Stimulated activated CD4-positive, alpha-beta T cell treated with anti-CD3 and anti-CD28 coated beads, Interleukin-2, amount 100 ng/mL, for 4 hours (primary cell): ENCODE measurements around the gene AVEN.
"Not testable (repeated sequence)": the region's sequence is repeated elsewhere in the genome, so short reads cannot be mapped to it uniquely, and the experiment has no call there.

Experiments
- DNase-seq: peaks from one replicate; pipeline ENCODE4 v3.0.0-alpha.2; 2020; ENCODE audit warnings: low read depth

The AVEN gene

DNA sequence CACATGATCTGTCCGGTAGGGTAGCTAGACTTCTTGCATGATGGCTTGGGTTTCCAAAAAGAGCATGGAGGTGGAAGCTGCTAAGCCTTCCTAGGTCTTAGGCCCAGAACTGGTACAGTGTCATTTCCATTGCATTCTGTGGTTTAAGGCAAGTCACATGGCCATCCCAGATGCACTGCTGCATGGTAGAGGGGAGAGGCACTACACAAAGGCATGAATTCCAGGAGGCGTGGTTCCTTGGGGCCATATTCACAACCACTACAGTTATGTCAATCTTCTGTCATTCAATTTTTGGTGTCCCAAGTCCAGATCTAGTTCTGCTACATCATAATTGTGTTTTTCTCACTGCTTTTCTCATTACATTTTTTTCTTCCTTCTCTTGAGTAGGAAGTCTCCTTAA, 192.9 kb downstream of the AVEN start:
- DNase-seq: no peak

DNA sequence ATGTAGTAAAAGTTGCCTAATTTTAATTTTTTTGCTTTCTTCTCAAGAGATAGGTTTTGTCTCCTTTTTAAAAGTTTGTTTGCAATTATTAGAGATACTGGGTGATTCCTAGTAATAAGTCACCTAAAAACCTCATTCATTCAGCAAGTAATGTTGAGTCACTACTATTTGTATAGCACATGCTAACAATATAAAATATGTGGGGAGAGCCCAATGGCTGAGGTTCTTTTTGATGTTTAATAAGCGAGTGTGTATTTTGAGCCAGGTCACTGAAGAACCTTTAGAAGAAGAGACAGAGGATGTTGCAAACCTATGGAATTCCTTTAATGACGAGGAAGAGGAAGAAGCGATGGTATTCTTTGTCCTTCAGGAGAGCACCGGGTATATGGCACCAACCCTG, 194.4 kb downstream of the AVEN start:
- no peak for DNase-seq

DNA sequence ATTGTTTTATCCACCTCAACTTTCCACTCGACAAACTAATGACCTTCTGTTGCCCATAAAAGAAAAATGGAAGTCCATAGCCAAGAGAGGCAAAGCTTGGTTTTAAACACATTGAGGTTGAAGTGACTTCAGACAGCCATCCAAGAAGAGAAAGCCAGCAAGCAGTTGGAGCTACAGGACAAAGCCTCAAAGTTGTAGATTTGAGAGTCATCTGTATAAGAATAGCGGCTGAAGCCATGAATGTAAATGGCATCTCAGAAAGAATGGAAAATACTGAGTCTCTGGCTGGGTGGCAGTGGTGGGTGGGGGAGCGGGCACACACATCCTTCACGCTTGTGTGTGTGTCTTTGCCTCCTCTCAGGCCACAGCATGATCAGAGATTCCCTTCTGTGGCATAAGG, 194.8 kb downstream of the AVEN start:
- no peak for DNase-seq

DNA sequence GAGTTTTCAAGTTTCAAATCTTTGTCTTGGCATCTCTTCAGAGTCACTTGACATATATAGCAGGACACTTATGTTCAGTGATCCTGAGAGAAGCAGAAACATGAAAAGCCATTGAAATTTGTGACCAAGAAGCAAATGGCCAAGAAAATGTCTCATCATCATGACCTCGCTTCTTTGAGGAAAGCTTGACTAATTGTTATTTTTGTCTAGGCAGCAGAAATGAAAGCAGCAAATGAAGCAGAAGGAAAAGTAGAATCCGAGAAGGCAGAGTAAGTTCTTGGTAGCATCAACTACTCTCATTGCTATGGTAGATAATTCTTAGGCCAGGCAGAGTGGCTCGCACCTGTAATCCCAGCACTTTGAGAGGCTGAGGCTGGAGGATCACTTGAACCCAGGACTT, 198.4 kb downstream of the AVEN start:
- DNase-seq: no peak

DNA sequence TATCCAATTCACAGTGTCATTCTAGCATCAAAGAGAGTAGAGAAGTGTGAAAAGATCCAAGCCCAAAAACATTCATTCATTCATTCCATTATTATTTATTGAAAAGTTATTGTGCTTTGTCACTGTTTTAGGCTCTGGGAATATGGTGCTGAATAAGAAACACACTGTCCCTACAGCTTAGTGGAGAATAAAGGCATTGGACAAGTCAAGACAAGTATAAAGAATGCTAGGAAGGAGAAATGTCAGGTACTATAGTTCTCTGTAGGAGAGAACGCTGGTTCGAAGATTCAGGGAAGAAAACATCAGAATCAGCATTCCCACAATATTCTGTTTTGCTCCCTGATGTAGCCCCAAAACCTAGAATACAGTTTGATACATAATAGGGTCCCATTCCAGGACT, 199.5 kb downstream of the AVEN start:
- DNase-seq: no peak

DNA sequence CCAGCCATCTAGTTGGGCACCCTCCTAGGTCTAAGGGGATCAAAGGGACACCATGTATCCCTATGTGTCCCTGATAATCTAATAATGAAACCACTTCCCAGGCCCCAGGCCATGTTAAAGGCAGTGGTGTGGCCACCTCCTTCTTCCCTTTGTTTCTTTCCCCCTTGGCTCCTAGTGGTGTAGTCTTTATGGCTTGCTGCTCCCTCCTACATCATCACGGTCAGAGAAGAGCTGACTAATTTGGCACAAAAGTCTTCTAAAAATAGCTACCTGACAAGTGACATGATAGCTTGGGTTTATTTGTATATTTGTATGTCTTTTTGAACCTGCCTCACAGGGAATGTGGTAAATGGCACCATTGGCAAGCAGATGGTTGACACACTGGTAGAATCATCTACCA, 201.7 kb downstream of the AVEN start:
- DNase-seq: no peak

DNA sequence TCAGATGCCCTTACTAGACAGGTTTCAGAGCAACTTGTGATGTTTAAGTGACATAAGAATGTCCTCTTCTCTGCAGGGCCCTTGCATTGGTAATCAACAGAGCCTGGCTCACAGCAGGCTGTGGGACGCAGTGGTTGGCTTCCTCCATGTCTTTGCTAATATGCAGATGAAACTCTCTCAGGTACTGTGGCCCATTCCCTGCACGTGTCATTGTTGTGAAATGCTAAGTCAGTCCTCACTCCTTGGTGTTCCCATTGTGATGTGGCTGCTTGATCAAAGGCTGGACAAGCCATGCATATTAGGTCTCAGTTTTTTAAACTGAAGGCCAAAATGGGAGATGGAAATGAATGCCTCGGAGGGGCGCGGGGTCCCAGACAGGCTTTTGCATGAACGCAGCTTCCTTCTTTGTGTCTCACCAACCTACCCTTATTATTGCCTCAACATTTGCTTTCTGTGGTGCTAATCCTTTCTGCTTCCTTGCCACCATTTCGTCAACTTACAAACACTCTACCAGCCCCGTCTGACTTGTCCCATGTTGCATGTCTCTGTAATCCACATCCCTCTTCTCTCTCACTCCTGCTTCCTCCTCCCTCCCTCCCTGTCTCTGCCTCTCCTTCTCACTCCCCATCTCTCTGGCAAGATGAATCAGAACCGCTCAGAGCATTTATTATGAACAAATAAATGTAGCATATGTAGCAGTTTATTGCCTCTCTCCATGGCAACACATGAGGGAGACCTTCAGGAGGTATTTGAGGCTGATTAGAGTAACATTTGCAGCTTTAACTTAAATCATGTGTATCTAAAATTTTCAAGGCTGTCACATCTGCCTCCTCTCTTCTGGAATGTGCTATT, 203.9 kb downstream of the AVEN start:
- DNase-seq: no peak

DNA sequence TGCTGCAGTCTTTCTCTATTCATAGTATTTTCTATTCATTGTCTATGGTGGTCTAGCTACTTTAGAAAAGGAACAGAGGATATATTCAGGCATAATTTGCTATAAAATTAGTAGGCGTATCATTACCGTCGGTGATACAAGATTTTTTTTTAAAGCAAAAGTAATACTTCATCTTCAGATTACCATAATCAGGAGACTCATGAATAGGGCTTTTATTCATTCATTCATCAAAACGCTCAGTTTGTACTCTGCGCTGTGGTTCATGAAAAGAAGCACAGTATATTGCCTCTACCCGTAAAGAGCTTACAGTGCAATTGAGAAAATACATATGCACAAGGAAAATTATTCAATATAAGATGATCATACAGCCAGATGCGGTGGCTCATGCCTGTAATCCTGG, 207.4 kb downstream of the AVEN start:
- no peak for DNase-seq

DNA sequence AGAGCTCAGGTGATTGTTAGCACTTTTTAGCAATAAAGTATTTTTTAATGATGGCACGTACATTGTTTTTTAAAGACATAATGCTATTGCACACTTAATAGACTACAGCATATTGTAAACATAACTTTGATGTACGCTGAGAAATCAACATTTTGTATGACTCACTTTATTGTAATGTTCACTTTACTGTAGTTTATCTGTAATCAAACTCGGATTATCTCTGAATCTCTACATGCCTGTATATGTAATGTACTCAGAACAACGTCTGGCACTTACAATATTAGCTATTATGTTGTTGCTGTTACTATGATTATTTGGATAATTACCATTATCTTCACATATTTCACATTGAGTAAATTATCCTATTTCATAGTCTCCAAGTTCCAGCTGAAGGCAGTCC, 208.7 kb downstream of the AVEN start:
- no peak for DNase-seq

DNA sequence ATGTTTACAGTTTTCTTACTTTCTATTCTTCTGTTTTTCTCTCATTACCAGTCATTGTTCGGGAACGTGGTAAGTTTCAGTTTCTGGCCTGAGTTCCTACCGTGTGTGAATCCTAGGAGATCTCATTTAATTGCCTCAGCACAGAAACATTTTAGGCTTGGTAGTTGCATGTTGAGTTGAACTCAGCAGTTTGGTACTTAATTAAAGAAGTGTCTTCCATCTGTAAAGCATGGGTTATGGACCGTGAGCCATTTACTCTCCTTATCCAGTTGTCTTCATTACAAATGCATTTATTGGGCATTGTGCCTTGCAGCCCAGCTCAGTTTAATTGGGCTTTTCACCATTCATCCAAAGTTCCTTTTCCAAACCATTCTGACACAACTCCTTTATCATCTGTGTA, 212.8 kb downstream of the AVEN start:
- DNase-seq: no peak

DNA sequence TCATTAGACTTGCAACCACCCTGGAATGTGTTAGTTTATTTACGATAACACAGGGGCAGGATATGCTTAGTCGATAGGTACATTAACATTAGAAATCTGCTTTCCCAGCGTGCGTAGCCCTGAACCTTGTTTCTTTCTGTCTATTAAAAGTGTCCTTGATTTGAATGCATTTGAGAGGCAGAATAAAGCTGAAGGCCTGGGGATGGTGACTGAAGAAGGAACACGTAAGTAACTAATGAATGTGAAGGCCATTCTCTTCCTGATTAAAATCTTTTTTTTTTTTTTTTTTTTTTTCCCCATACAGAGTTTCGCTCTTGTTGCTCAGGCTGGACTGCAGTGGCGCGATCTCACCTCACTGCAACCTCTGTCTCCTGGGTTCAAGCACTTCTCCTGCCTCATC, 213.6 kb downstream of the AVEN start:
- DNase-seq: no peak

DNA sequence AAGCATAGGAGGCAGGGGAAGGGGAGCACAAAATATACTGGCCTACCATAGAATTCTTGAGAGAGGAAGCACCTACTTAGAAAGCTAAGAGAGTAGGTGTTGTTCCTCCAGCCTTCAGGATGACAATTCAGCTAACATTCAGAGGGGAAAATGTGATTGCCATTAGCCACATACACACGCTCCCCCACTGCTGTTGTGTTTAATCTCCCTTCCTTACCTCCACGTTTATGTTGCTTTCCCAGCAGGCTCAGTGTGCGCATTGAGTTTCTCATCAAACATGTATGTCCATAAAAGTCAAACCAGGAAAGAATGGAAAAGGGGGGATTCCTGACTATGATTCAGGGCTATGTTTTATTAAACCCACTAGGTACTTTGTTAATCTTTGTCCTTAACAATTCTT, 215.9 kb downstream of the AVEN start:
- no peak for DNase-seq

DNA sequence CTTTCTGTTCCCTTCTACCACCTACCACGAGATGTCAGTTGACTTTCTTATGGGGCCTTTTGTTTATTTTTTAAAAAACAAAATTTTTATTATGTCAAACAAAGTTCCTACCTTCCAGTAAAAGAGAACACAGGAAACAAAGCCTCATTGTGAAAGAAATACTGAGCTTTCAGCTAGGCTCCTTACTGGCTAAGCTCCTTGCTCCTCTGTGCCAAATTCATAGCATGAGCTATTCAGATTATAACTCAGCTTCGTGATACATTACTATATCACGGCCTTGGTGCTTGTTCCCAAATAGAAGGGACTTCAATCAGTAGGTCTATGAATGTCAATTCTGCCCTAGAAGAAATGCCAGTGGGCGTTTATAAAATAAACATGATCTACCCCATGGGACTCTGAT, 216.5 kb downstream of the AVEN start:
- no peak for DNase-seq

DNA sequence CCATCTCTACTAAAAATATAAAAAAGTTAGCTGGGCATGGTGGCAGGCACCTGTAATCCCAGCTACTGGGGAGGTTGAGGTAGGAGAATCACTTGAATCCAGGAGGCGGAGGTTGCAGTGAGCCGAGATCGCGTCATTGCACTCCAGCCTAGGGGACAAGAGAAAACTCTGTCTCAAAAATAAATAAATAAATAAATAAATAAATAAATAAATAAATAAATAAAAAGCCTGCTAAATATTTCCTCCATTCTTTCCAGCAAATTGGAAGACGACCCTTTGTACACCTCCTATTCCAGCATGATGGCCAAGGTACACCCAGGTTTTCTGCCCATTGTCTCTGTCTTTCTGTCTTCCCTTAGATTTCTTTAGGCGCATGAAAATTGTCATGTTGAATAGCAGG, 219.5 kb downstream of the AVEN start:
- DNase-seq: not testable (repeated sequence)
